NCI-H2107 treated with DMSO at 0.1 percent for 48 hours (cell line): Measurements from ENCODE around the gene CDKL1.
"Not testable (repeated sequence)": the region's sequence is repeated elsewhere in the genome, so short reads cannot be mapped to it uniquely, and the experiment has no call there.

Experiments used
- DNase-seq: peaks from one replicate; lab custom pipeline; 2025; ENCODE audit not compliant: unreplicated experiment; lab: John Stamatoyannopoulos, UW

Gene CDKL1

GRCh38 chr14:50388256-50388931, 8.3 kb downstream of the CDKL1 start:
- DNase-seq, result no peak

GRCh38 chr14:50387548-50387947, 9.1 kb downstream of the CDKL1 start:
- DNase-seq, result no peak

- DNase-seq, result no peak
Observed at GRCh38 chr14:50383618-50384225, 13.0 kb downstream of the CDKL1 start.

GRCh38 chr14:50381823-50382287, 14.8 kb downstream of the CDKL1 start:
- no peak for DNase-seq

GRCh38 chr14:50381008-50381407, 15.7 kb downstream of the CDKL1 start:
- no peak for DNase-seq

- DNase-seq, result no peak
Observed at GRCh38 chr14:50380455-50380854, 16.2 kb downstream of the CDKL1 start.

GRCh38 chr14:50379563-50379962, 17.1 kb downstream of the CDKL1 start:
- no peak for DNase-seq

GRCh38 chr14:50377550-50378085, 19.1 kb downstream of the CDKL1 start:
- no peak for DNase-seq

GRCh38 chr14:50375760-50376159, 20.9 kb downstream of the CDKL1 start:
- DNase-seq, result no peak

- no peak for DNase-seq
Observed at GRCh38 chr14:50373959-50374358, 22.7 kb downstream of the CDKL1 start.

- no peak for DNase-seq
Observed at GRCh38 chr14:50371546-50371945, 25.1 kb downstream of the CDKL1 start.

- DNase-seq, result no peak
Observed at GRCh38 chr14:50366589-50366988, 30.1 kb downstream of the CDKL1 start.

- DNase-seq, result no peak
Observed at GRCh38 chr14:50366115-50366514, 30.6 kb downstream of the CDKL1 start.

- not testable (repeated sequence) for DNase-seq
Observed at GRCh38 chr14:50365572-50365971, 31.1 kb downstream of the CDKL1 start.

- DNase-seq, result no peak
Observed at GRCh38 chr14:50364792-50365191, 31.9 kb downstream of the CDKL1 start.

GRCh38 chr14:50363714-50364111, 33.0 kb downstream of the CDKL1 start:
- DNase-seq, result no peak

GRCh38 chr14:50362764-50363713, 33.6 kb downstream of the CDKL1 start:
- DNase-seq, result no peak

GRCh38 chr14:50361473-50362403, 34.9 kb downstream of the CDKL1 start:
- DNase-seq, result not testable (repeated sequence)

- DNase-seq, result no peak
Observed at GRCh38 chr14:50360851-50361250, 35.8 kb downstream of the CDKL1 start.

- DNase-seq, result no peak
Observed at GRCh38 chr14:50360093-50360492, 36.6 kb downstream of the CDKL1 start.
